ENCODE data around the gene GABRG2. TPM values are rescaled to one million over a fixed set of nuclear protein-coding genes. Genes with fewer than 3 reads are reported as not detected.

The GABRG2 gene
- total RNA-seq, 1 experiment from 2014 or later: under 0.01 TPM

DNA sequence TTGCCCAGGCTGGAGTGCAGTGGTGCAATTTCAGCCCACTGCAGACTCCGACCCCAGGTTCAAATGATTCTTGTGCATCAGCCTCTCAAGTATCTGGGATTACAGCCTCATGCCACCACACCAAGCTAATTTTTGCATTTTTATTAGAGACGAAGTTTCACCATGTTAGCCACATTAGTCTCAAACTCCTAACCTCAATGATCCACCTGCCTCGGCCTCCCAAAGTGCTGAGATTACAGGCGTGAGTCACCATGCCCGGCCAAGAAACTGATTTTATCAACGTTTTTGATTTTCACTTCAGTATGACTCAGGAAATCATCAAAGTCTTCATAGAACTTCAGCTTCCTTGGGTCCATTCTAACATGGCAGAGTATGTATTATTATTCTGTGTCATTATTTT is 125.4 kb downstream of the GABRG2 start:
- DNase-seq (ENCODE audit: low read depth): no peak

DNA sequence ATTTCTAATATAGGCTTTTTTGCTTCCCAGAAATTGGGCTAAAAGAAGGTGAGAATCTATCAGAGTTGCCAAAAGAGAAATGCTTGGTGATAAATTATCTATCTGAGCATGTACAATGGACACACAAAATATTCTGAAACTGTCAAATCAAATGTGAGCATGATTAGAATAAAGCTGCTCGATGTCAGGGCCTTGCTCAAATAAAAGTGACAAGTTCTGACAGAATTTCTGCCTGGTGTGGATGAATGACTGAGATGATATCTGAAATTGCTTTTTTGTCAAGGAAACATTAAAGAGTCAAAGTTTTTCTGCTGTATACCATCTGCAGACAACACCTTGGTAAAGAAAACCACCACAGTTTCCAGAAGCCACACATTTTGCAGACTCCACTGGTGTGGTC is 128.8 kb downstream of the GABRG2 start:
- DNase-seq (ENCODE audit: low read depth): no peak

DNA sequence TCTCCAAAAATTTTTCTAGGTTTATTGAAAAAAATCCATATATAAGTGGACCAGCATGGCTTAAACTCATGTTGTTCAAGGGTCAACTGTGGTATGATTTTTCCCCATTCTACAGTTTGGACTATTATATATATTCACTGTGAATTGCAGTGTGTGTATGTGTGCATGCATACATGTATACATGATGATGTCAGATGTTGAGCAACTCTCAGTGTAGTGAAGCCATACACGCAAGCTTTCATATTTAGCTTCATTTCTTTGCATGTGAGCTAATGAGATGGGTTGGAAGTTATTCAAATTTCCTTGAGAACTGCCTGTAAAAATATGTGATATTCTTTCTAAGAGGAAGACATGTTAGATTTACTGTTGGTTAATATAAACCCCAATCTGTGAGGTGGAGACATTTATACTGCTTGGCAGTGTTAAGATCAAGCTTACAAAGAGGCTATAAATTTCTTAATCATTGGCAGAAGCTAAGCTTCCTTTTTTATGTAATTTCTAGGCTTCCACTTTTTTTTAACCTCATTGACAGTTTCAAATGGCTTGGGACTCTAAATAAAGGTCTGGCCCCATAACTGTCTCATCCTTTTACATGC is 134.8 kb downstream of the GABRG2 start:
- no peak for DNase-seq (ENCODE audit: low read depth)

Other genes with a start within 250 kb of the GABRG2 start
- not detected in 2 replicates for gene GABRA1, start 219.7 kb upstream of the GABRG2 start, total RNA-seq (2014; rRNA removed; shearing (Covaris generic))